ENCODE measurements around the gene DHX40.
"Not testable (repeated sequence)": the region's sequence is repeated elsewhere in the genome, so short reads cannot be mapped to it uniquely, and the experiment has no call there.

The DHX40 gene

GRCh38 chr17:59565959-59566324 is 532 bp downstream of the DHX40 start:
- no peak for TF ChIP-seq CTCF (conservative IDR thresholded peaks at IDR 0.05)
- H3K27ac ChIP-seq: peak overlapping the region; percentile 69

GRCh38 chr17:59569151-59569550 is 3.7 kb downstream of the DHX40 start:
- H3K27ac ChIP-seq: not testable (repeated sequence)

GRCh38 chr17:59572301-59572924 is 7.0 kb downstream of the DHX40 start:
- TF ChIP-seq CTCF (conservative IDR thresholded peaks at IDR 0.05): no peak
- no peak overlapping the region for H3K27ac ChIP-seq

- H3K27ac ChIP-seq: not testable (repeated sequence)
Observed at GRCh38 chr17:59584168-59584567, 18.8 kb downstream of the DHX40 start.

GRCh38 chr17:59600169-59600568 is 34.8 kb downstream of the DHX40 start:
- H3K27ac ChIP-seq: no peak overlapping the region
- TF ChIP-seq CTCF (conservative IDR thresholded peaks at IDR 0.05): no peak

- no peak for TF ChIP-seq CTCF (conservative IDR thresholded peaks at IDR 0.05)
- no peak overlapping the region for H3K27ac ChIP-seq
Observed at GRCh38 chr17:59601130-59601529, 35.7 kb downstream of the DHX40 start.

GRCh38 chr17:59607061-59607460 is 41.7 kb downstream of the DHX40 start:
- no peak for TF ChIP-seq CTCF (conservative IDR thresholded peaks at IDR 0.05)
- H3K27ac ChIP-seq: no peak overlapping the region

- no peak overlapping the region for H3K27ac ChIP-seq
- no peak; the same call in 1 of the 2 replicates for TF ChIP-seq CTCF (conservative IDR thresholded peaks at IDR 0.05)
Observed at GRCh38 chr17:59607817-59608403, 42.5 kb downstream of the DHX40 start.
